ENCODE results near the gene CHCHD3. TPM values are rescaled to one million over a fixed set of nuclear protein-coding genes. Genes with fewer than 3 reads are reported as not detected.

The CHCHD3 gene
- total RNA-seq, 4 donors from 2014 or later = 66.0 to 79.1 (median 70.0) TPM

DNA sequence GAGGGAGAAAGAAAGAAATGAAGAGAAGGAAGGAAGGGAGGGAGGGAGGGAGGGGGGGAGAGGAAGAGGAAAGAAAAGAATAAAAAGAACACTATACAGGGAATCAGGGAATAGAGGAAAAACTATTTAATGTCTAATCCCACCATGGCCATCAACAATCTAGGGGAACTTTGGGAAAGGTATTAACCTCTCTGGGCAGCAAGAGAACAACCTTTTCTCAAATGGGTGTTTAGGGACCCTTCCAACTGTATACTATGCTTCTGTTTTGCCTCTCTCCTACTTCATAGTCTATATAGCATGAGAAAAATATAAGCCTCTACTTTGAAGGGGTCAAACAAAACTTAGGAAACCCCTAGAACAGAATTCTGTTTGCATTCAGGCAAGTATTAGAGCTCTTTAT, 54.5 kb downstream of the CHCHD3 start:
- H3K27me3 ChIP-seq = no peaks in the 10 kb centered on the region
- H3K4me1 ChIP-seq = peaks cover 9% of the 10 kb centered on the region in 2 donors
- no peaks in the 10 kb centered on the region for H3K9me3 ChIP-seq
- DNase-seq = no peak
- H3K4me3 ChIP-seq (replicated peaks in 1 of 3) = no peak overlapping the region
- no peaks in the 10 kb centered on the region for H3K36me3 ChIP-seq
- intact Hi-C loops (cut with DNase I) = no loop called here
- TF ChIP-seq, protein P1, sequence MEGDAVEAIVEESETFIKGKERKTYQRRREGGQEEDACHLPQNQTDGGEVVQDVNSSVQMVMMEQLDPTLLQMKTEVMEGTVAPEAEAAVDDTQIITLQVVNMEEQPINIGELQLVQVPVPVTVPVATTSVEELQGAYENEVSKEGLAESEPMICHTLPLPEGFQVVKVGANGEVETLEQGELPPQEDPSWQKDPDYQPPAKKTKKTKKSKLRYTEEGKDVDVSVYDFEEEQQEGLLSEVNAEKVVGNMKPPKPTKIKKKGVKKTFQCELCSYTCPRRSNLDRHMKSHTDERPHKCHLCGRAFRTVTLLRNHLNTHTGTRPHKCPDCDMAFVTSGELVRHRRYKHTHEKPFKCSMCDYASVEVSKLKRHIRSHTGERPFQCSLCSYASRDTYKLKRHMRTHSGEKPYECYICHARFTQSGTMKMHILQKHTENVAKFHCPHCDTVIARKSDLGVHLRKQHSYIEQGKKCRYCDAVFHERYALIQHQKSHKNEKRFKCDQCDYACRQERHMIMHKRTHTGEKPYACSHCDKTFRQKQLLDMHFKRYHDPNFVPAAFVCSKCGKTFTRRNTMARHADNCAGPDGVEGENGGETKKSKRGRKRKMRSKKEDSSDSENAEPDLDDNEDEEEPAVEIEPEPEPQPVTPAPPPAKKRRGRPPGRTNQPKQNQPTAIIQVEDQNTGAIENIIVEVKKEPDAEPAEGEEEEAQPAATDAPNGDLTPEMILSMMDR (IDR thresholded peaks at IDR 0.05) = no peak
- no peak for TF ChIP-seq POLR2A (IDR thresholded peaks at IDR 0.05)
- H3K27ac ChIP-seq = no peak overlapping the region

DNA sequence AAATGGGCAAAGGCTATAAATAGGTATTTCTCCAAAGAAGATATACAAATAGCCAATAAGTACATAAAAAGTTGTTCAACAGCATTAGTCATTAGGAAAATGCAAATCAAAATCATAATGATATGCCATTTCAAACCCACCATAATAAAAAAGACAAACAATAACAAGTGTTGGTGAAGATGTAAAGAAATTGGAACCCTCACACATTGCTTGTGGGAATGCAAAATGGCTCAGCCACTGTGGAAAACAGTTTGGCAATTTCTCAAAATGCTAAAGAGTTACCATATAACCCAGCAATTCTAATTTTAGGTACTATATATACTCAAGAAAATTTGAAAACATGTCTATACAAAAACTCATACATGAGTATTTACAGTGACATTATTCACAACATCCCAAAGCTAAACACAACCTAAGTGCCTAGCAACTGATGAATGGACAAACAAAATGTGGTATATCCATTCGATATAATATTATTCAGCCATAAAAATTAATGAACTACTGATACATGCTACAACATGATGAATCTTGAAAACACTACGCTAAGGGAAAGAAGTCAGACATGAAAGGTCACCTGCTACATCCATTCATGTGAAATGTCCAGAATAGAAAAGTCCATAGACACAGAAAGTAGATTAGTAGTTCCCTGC, 55.6 kb downstream of the CHCHD3 start:
- DNase-seq = no peak
- no peak for TF ChIP-seq POLR2A (IDR thresholded peaks at IDR 0.05)
- TF ChIP-seq, protein P1 (IDR thresholded peaks at IDR 0.05) = no peak
- Histone ChIP-seq H3K36me3 (no peaks in the 10 kb centered on the region), H3K27me3 (no peaks in the 10 kb centered on the region), H3K9me3 (no peaks in the 10 kb centered on the region), H3K27ac (no peak overlapping the region), H3K4me3 (replicated peaks in 1 of 3) (no peak overlapping the region), H3K4me1 (peaks cover 9% of the 10 kb centered on the region in 2 donors)
- intact Hi-C loops (cut with DNase I) = no loop called here
- WGBS, 2 donors = 97% methylated on average over 2 of the region's 2 CpGs

DNA sequence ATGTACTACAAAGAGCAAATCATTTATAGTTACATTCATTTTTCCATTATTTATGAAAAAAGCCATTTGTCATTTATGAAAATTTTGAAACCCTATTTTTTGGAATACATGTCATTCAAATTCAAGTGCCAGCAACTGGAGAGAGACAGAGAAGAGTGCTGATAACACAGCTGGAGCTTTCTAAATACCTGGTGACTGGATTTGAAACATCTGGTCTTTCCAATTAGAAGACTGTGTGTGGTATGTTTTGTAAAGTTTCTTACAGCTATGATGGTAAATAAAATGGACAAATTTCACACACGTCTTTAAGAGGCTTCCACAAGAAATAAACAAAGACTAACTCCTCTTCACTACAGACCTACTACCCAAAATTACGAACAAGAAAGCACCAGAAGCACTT, 56.8 kb downstream of the CHCHD3 start:
- 95 to 97% methylated on average over 2 of the region's 2 CpGs for WGBS, 2 donors
- DNase-seq = no peak

DNA sequence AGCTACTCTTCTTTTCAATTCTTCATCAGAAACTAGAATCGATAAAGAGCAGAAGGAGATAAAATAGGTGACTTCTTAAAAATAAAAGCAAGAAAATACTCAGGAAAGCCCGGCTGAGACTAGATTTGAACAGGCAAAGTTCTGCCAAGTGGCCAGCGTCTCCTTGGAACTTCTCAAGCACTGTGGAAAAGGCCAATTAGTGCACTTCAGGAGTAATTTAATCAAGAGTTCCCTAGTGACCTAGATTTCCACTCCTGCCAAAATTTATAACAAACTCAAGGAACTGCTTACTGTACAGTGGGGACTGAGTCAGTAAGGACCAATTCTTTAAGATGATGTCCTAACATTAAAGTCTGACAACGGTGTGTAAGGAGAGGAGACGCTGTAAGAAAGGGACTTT, 57.3 kb downstream of the CHCHD3 start:
- intact Hi-C loops (cut with DNase I) = no loop called here
- Histone ChIP-seq H3K27ac (no peak overlapping the region), H3K36me3 (no peaks in the 10 kb centered on the region), H3K27me3 (no peaks in the 10 kb centered on the region), H3K4me1 (peaks cover 0 to 1% of the 10 kb centered on the region in 2 donors), H3K9me3 (no peaks in the 10 kb centered on the region), H3K4me3 (replicated peaks in 1 of 3) (no peak overlapping the region)
- DNase-seq = no peak
- WGBS, 2 donors = 48 to 54% methylated on average over 5 of the region's 5 CpGs
- TF ChIP-seq POLR2A (IDR thresholded peaks at IDR 0.05) = no peak
- TF ChIP-seq, protein P1 (IDR thresholded peaks at IDR 0.05) = no peak

More for the DNA sequence above, 56.8 kb downstream of the CHCHD3 start:
- Histone ChIP-seq H3K36me3 (no peaks in the 10 kb centered on the region), H3K4me1 (peaks cover under 1 to 6% of the 10 kb centered on the region in 2 donors), H3K4me3 (replicated peaks in 1 of 3) (no peak overlapping the region), H3K9me3 (no peaks in the 10 kb centered on the region), H3K27me3 (no peaks in the 10 kb centered on the region), H3K27ac (no peak overlapping the region)
- intact Hi-C loops (cut with DNase I) = no loop called here
- TF ChIP-seq POLR2A (IDR thresholded peaks at IDR 0.05) = no peak
- TF ChIP-seq, protein P1 (IDR thresholded peaks at IDR 0.05) = no peak

DNA sequence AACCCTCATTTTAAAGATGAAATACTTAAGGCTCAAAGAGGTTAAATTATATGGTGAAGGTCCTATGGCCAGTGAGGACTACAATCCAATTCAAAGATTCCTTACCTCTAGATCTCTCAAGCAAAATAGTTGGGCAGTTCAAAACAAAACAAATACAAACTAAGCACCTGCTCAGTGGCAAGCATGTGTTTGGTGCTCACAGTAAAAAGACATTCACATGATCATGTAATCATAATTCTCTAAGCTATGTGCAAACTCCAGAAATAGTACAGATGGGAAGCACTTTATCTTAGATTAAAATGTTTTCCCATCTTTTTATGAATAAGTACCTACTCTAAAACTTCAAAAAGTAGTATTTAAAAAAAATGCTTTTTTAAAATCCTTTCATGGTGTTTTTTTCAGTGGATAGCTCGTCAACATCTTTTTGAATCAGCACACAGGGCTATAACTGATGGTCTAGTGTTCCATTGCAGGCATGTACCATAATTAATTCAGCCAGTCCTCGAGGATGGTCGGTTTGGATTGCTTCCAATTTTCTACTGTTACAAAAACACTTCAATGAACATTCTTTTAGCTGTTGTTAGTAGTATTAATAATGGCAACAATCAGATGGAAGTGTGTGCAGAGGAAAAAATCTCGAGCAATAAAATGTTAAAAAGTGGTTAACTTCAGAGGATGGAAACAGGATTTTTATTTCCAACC, 58.4 kb downstream of the CHCHD3 start:
- Histone ChIP-seq H3K36me3 (no peaks in the 10 kb centered on the region), H3K27me3 (no peaks in the 10 kb centered on the region), H3K27ac (no peak overlapping the region), H3K4me1 (no peaks in the 10 kb centered on the region), H3K9me3 (no peaks in the 10 kb centered on the region), H3K4me3 (replicated peaks in 1 of 3) (no peak overlapping the region)
- WGBS, 2 donors = 70 to 77% methylated on average over 4 of the region's 4 CpGs
- TF ChIP-seq, protein P1 (IDR thresholded peaks at IDR 0.05) = no peak
- TF ChIP-seq POLR2A (IDR thresholded peaks at IDR 0.05) = no peak
- intact Hi-C loops (cut with DNase I) = no loop called here
- DNase-seq = no peak

Data from thyroid gland (tissue), 4 donors.